GM10266 (cell line): ENCODE measurements around the gene CCDC83.

ENCODE experiments used
- DNase-seq: peaks from one replicate; pipeline ENCODE4 v3.0.0; 2012; ENCODE audit errors: extremely low spot score
- CTCF ChIP-seq: IDR thresholded peaks from 2 replicates; pipeline ENCODE4 v1.5.1; 2012; ENCODE audit warnings: mild to moderate bottlenecking, low read depth; ENCODE audit not compliant: control insufficient read depth, insufficient read depth; ENCODE audit errors: missing control alignments

Gene CCDC83

GRCh38 chr11:85867751-85868150 is 12.6 kb downstream of the CCDC83 start:
- no peak for TF ChIP-seq CTCF
- no peak for DNase-seq

- TF ChIP-seq CTCF = no peak
- DNase-seq = no peak
These were observed 14.6 kb downstream of the CCDC83 start for GRCh38 chr11:85869781-85870180.

DNA sequence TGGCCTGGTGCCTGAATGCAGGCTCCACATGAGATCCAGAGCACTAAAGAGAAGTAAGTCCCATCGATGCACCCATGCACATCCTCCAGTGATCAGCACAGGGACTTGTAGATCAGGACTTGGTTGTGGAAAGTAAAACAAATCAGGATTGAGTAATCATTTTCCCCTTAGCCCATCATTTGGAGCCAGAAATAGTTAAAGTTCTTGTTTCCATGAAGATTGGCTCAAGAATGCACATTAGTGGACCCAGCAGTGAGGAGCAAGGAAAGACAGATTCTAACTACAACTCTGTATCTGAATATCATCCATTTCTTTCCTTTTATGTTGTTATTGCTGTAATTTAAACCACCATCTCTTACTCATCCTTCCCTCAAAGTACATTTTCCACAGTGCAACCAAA is 19.1 kb downstream of the CCDC83 start:
- TF ChIP-seq CTCF = no peak
- no peak for DNase-seq

- DNase-seq = no peak
- no peak for TF ChIP-seq CTCF
These were observed 20.3 kb downstream of the CCDC83 start for GRCh38 chr11:85875505-85875904.

DNA sequence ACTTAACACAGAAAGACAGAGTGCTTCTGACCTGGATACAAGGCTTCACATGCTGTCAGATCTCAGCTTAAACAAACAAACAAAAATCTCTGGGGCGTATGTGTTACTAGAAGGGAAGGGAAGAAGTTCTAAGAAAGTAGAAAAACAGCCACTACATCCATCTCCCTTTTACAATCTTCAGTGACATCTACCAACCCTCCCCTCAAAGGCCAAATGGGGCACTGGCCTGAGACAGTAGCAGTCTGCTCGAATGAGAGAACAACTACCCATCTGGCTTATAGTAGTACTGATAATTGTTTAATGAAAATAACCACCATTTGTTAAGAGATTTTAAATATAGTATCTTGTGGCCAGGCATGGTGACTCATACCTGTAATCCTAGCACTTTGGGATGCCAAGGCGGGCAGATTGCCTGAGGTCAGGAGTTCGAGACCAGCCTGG is 29.4 kb downstream of the CCDC83 start:
- DNase-seq = no peak
- TF ChIP-seq CTCF = no peak

GRCh38 chr11:85886089-85887056 is 31.2 kb downstream of the CCDC83 start:
- no peak for DNase-seq
- TF ChIP-seq CTCF = no peak

GRCh38 chr11:85889108-85889507 is 33.9 kb downstream of the CCDC83 start:
- no peak for TF ChIP-seq CTCF
- DNase-seq = no peak
